Measurements from ENCODE around the gene ESR2. TPM values are rescaled to one million over a fixed set of nuclear protein-coding genes. Genes with fewer than 3 reads are reported as not detected.

The ESR2 gene
- total and polyA plus RNA-seq, 2 of the 8 experiments (the other 6 are each of a cell fraction or from before 2014, with no cell fraction given): 0.19 to 0.23 TPM

DNA sequence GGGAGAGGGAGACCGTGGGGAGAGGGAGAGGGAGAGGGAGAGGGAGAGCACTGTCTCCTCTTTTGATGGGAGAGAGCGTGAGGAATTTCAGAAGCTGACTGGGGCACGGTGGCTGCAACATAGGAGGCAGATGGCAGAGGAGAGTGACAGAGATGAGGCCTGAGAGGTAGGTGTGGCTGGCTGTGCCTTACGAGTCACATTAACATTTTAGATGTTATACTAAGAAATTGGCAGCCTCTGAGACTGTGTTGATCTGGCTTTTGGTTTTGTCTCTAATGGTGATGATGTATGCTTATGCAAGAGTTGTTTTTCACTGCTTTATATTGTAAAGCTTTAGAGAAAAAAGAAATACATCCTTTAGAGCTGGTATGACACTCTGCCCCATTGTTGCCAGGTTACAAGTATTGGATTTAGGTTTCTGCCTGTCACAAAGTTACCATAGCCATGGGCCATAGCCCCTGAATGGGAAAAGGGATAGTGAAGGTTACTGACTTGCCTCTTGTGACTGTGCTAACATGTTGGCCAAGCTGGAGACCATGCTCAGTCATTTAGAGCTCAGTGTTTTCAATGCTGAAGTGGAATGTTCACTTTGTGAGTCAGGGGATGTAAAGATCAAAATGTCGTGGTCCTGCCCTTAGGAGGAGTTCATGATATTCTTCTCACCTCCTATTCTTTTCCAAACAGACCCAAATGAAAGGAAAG is 255.2 kb downstream of the ESR2 start:
- 90% methylated on average over 4 of the region's 5 CpGs; no CpG with 5 or more reads in 1 of the 2 experiments for WGBS, 2 experiments (ENCODE audit: extremely low coverage in 1 of 2, insufficient coverage in 1 of 2, insufficient read length in 1 of 2, insufficient replicate concordance in 2 of 2, low coverage in 1 of 2, low lambda C conversion rate in 2 of 2, missing lambda C conversion rate in 1 of 2)
- no peak overlapping the region for H2AK5ac ChIP-seq (ENCODE audit: low read depth, low read length)
- ChIA-PET POLR2A (ENCODE audit: partially characterized antibody) (no interaction called here), CTCF (ENCODE audit: partially characterized antibody) (interaction anchor here (0.5 to 2.3 kb wide), 10 partner anchors 14 to 306 kb away, joined by 3 to 11 read pairs (median 4); no protein-coding TSS in a partner anchor)
- no peak overlapping the region for H2AFZ ChIP-seq (ENCODE audit: low read length)
- no peak overlapping the region for H3K18ac ChIP-seq (ENCODE audit: extremely low read depth, low read length)
- no peak overlapping the region for H4K91ac ChIP-seq (replicated peaks; ENCODE audit: insufficient read length, low read length)
- H2BK5ac ChIP-seq (ENCODE audit: low read depth, low read length): no peak overlapping the region
- H2BK120ac ChIP-seq (replicated peaks; ENCODE audit: low read depth, low read length): no peak overlapping the region
- no peak overlapping the region for H3K27ac ChIP-seq (ENCODE audit: low read depth, low read length)
- TF ChIP-seq KDM4A (IDR thresholded peaks at IDR 0.05; ENCODE audit: low read depth, low read length, severe bottlenecking): no peak
- no peak for TF ChIP-seq RAD21 (IDR thresholded peaks at IDR 0.05 in 1 of 2, conservative IDR thresholded peaks at IDR 0.05 in 1 of 2; ENCODE audit: low read depth in 2 of 2, low read length in 2 of 2)
- no peak for TF ChIP-seq POU5F1 (IDR thresholded peaks at IDR 0.05; ENCODE audit: low read depth, low read length)
- TF ChIP-seq RNF2 (IDR thresholded peaks at IDR 0.05; ENCODE audit: borderline replicate concordance, low read depth, low read length, missing control alignments, poor library complexity, severe bottlenecking): no peak
- no peak for TF ChIP-seq NRF1 (IDR thresholded peaks at IDR 0.05; ENCODE audit: low read depth, low read length)
- no peak for TF ChIP-seq TCF12 (IDR thresholded peaks at IDR 0.05; ENCODE audit: low read depth, low read length)
- TF ChIP-seq ASH2L (IDR thresholded peaks at IDR 0.05; ENCODE audit: low read length): no peak
- no peak for TF ChIP-seq SUZ12 (IDR thresholded peaks at IDR 0.05; ENCODE audit: low read length)
- no peaks in the 10 kb centered on the region for H3K23me2 ChIP-seq (ENCODE audit: low read depth, low read length)
- H3K9ac ChIP-seq (replicated peaks in 1 of 4; ENCODE audit: extremely low read depth in 1 of 4, low read depth in 3 of 4, low read length in 3 of 4): no peak overlapping the region; a peak in 1 of 7 replicates
- no peak overlapping the region for H4K8ac ChIP-seq (ENCODE audit: extremely low read depth, insufficient read depth, low read length)
- FAIRE-seq (no peak), DNase-seq (ENCODE audit: low read depth in 1 of 2, low spot score in 2 of 2) (no peak)
- H3K4me1 ChIP-seq (replicated peaks in 1 of 4; ENCODE audit: control insufficient read depth in 3 of 4, insufficient read depth in 4 of 4, low read length in 3 of 4): no peaks in the 10 kb centered on the region
- H3K23ac ChIP-seq (ENCODE audit: insufficient read length): no peak overlapping the region
- no peak overlapping the region for H3K4me3 ChIP-seq (ENCODE audit: extremely low read depth in 1 of 4, insufficient read depth in 2 of 4, low read depth in 3 of 4, low read length in 4 of 4)
- H3K4me2 ChIP-seq (ENCODE audit: insufficient read depth in 1 of 2, low read depth in 2 of 2, low read length in 2 of 2): no peak overlapping the region
- no peak overlapping the region for H3K4ac ChIP-seq (replicated peaks; ENCODE audit: insufficient read length, low read depth, low read length)
- H3K79me2 ChIP-seq (ENCODE audit: control insufficient read depth in 1 of 2, insufficient read depth in 2 of 2, low read length in 2 of 2): no peaks in the 10 kb centered on the region
- H2BK12ac ChIP-seq (ENCODE audit: low read depth, low read length): no peak overlapping the region
- no peak overlapping the region for H3K56ac ChIP-seq (replicated peaks; ENCODE audit: insufficient read length, low read depth, low read length)
- no peaks in the 10 kb centered on the region for H4K20me1 ChIP-seq (replicated peaks in 1 of 2; ENCODE audit: control insufficient read depth in 1 of 2, insufficient read depth in 2 of 2, low read length in 2 of 2)
- H3K14ac ChIP-seq (ENCODE audit: insufficient read length): no peak overlapping the region
- H3K79me1 ChIP-seq (ENCODE audit: low read depth, low read length): no peaks in the 10 kb centered on the region
- H3K36me3 ChIP-seq (ENCODE audit: control insufficient read depth in 2 of 4, insufficient read depth in 4 of 4, low read length in 3 of 4): peaks cover 0 to 6% (median 3%) of the 10 kb centered on the region in 4 experiments; a peak in 3 of 8 replicates
- peaks cover 0 to 8% of the 10 kb centered on the region in 2 experiments; a peak in 1 of 4 replicates for H3K9me3 ChIP-seq (ENCODE audit: insufficient read depth in 2 of 2, low read depth in 1 of 2, low read length in 1 of 2)
- H3K27me3 ChIP-seq (replicated peaks in 1 of 4; ENCODE audit: control insufficient read depth in 3 of 4, extremely low read depth in 1 of 4, insufficient read depth in 3 of 4, low read length in 3 of 4): no peaks in the 10 kb centered on the region
- H2BK15ac ChIP-seq (ENCODE audit: low read length): no peak overlapping the region
- no peak overlapping the region for H4K5ac ChIP-seq (ENCODE audit: insufficient read length, low read depth, low read length)
- no peak overlapping the region for H2BK20ac ChIP-seq (ENCODE audit: low read length)
